Measurements from ENCODE around the gene RAB12. TPM values are rescaled to one million over a fixed set of nuclear protein-coding genes. Genes with fewer than 3 reads are reported as not detected.

RAB12 gene
- total and polyA plus RNA-seq, 4 donors: 27.7 to 47.7 (median 41.6) TPM

GRCh38 chr18:8609659-8610458 is 622 bp downstream of the RAB12 start:
- H3K4me3 ChIP-seq (ENCODE audit: low read length in 2 of 2): peak overlapping the region; percentile 98 to 100
- ATAC-seq (ENCODE audit: low FRiP score) (no peak), DNase-seq (peak in 1 of 2 donors; percentile 56)
- 0% methylated on average over 69 to 78 of the region's 78 CpGs for WGBS, 2 donors
- H3K36me3 ChIP-seq (ENCODE audit: control insufficient read depth in 1 of 2, insufficient read depth in 2 of 2, low read length in 1 of 2): no peaks in the 10 kb centered on the region
- no peaks in the 10 kb centered on the region for H3K9me3 ChIP-seq (ENCODE audit: control insufficient read depth, low read length)
- peaks cover 0 to 4% of the 10 kb centered on the region in 2 donors for H3K4me1 ChIP-seq (ENCODE audit: control insufficient read depth in 1 of 2, insufficient read depth in 2 of 2, low read length in 2 of 2)
- intact Hi-C loops (cut with DNase I): no loop called here
- no peaks in the 10 kb centered on the region for H3K27me3 ChIP-seq (ENCODE audit: control insufficient read depth in 1 of 2, insufficient read depth in 2 of 2, low read length in 1 of 2)
- no peak overlapping the region for H3K27ac ChIP-seq (ENCODE audit: low read depth in 1 of 2, low read length in 2 of 2)

GRCh38 chr18:8610459-8610851 is 1.2 kb downstream of the RAB12 start:
- DNase-seq (peak in 1 of 2 donors; percentile 48), ATAC-seq (ENCODE audit: low FRiP score) (no peak)
- no peaks in the 10 kb centered on the region for H3K9me3 ChIP-seq (ENCODE audit: control insufficient read depth, low read length)
- no peaks in the 10 kb centered on the region for H3K27me3 ChIP-seq (ENCODE audit: control insufficient read depth in 1 of 2, insufficient read depth in 2 of 2, low read length in 1 of 2)
- peaks cover 0 to 4% of the 10 kb centered on the region in 2 donors for H3K4me1 ChIP-seq (ENCODE audit: control insufficient read depth in 1 of 2, insufficient read depth in 2 of 2, low read length in 2 of 2)
- H3K27ac ChIP-seq (ENCODE audit: low read depth in 1 of 2, low read length in 2 of 2): no peak overlapping the region
- 10% methylated on average over 13 of the region's 13 CpGs for WGBS, 2 donors
- intact Hi-C loops (cut with DNase I): no loop called here
- peak overlapping the region; percentile 98 to 100 for H3K4me3 ChIP-seq (ENCODE audit: low read length in 2 of 2)
- H3K36me3 ChIP-seq (ENCODE audit: control insufficient read depth in 1 of 2, insufficient read depth in 2 of 2, low read length in 1 of 2): no peaks in the 10 kb centered on the region

- no peak overlapping the region for H3K27ac ChIP-seq (ENCODE audit: low read depth in 1 of 2, low read length in 2 of 2)
- ATAC-seq (ENCODE audit: low FRiP score) (no peak), DNase-seq (no peak)
- H3K9me3 ChIP-seq (ENCODE audit: control insufficient read depth, low read length): no peaks in the 10 kb centered on the region
- no peaks in the 10 kb centered on the region for H3K36me3 ChIP-seq (ENCODE audit: control insufficient read depth in 1 of 2, insufficient read depth in 2 of 2, low read length in 1 of 2)
- intact Hi-C loops (cut with DNase I): no loop called here
- no peaks in the 10 kb centered on the region for H3K27me3 ChIP-seq (ENCODE audit: control insufficient read depth in 1 of 2, insufficient read depth in 2 of 2, low read length in 1 of 2)
- WGBS, 2 donors: 92 to 94% methylated on average over 17 of the region's 17 CpGs
- H3K4me3 ChIP-seq (ENCODE audit: low read length in 2 of 2): no peak overlapping the region
- peaks cover 0 to 4% of the 10 kb centered on the region in 2 donors for H3K4me1 ChIP-seq (ENCODE audit: control insufficient read depth in 1 of 2, insufficient read depth in 2 of 2, low read length in 2 of 2)
Measured at GRCh38 chr18:8611916-8612576, 2.8 kb downstream of the RAB12 start.

- no peaks in the 10 kb centered on the region for H3K27me3 ChIP-seq (ENCODE audit: control insufficient read depth in 1 of 2, insufficient read depth in 2 of 2, low read length in 1 of 2)
- peaks cover 0 to 4% of the 10 kb centered on the region in 2 donors for H3K4me1 ChIP-seq (ENCODE audit: control insufficient read depth in 1 of 2, insufficient read depth in 2 of 2, low read length in 2 of 2)
- H3K4me3 ChIP-seq (ENCODE audit: low read length in 2 of 2): no peak overlapping the region
- H3K9me3 ChIP-seq (ENCODE audit: control insufficient read depth, low read length): no peaks in the 10 kb centered on the region
- DNase-seq (peak in 1 of 2 donors; percentile 40), ATAC-seq (ENCODE audit: low FRiP score) (no peak)
- H3K36me3 ChIP-seq (ENCODE audit: control insufficient read depth in 1 of 2, insufficient read depth in 2 of 2, low read length in 1 of 2): no peaks in the 10 kb centered on the region
- intact Hi-C loops (cut with DNase I): no loop called here
- no peak overlapping the region for H3K27ac ChIP-seq (ENCODE audit: low read depth in 1 of 2, low read length in 2 of 2)
- WGBS, 2 donors: 89 to 92% methylated on average over 12 of the region's 12 CpGs
Measured at GRCh38 chr18:8614875-8615274, 5.6 kb downstream of the RAB12 start.

GRCh38 chr18:8615397-8616027 is 6.3 kb downstream of the RAB12 start:
- no peaks in the 10 kb centered on the region for H3K36me3 ChIP-seq (ENCODE audit: control insufficient read depth in 1 of 2, insufficient read depth in 2 of 2, low read length in 1 of 2)
- H3K4me1 ChIP-seq (ENCODE audit: control insufficient read depth in 1 of 2, insufficient read depth in 2 of 2, low read length in 2 of 2): peaks cover 0 to 4% of the 10 kb centered on the region in 2 donors
- no peaks in the 10 kb centered on the region for H3K9me3 ChIP-seq (ENCODE audit: control insufficient read depth, low read length)
- H3K27ac ChIP-seq (ENCODE audit: low read depth in 1 of 2, low read length in 2 of 2): no peak overlapping the region
- ATAC-seq (ENCODE audit: low FRiP score): peak; percentile 83
- DNase-seq: peak in 1 of 2 donors; percentile 55
- no peaks in the 10 kb centered on the region for H3K27me3 ChIP-seq (ENCODE audit: control insufficient read depth in 1 of 2, insufficient read depth in 2 of 2, low read length in 1 of 2)
- 0 to 5% methylated on average over 4 of the region's 4 CpGs for WGBS, 2 donors
- intact Hi-C loops (cut with DNase I): no loop called here
- no peak overlapping the region for H3K4me3 ChIP-seq (ENCODE audit: low read length in 2 of 2)

- ATAC-seq (ENCODE audit: low FRiP score) (no peak), DNase-seq (no peak)
- intact Hi-C loops (cut with DNase I): no loop called here
- Histone ChIP-seq H3K4me3 (ENCODE audit: low read length in 2 of 2) (no peak overlapping the region), H3K36me3 (ENCODE audit: control insufficient read depth in 1 of 2, insufficient read depth in 2 of 2, low read length in 1 of 2) (no peaks in the 10 kb centered on the region), H3K27ac (ENCODE audit: low read depth in 1 of 2, low read length in 2 of 2) (no peak overlapping the region), H3K4me1 (ENCODE audit: control insufficient read depth in 1 of 2, insufficient read depth in 2 of 2, low read length in 2 of 2) (peaks cover 0 to 4% of the 10 kb centered on the region in 2 donors), H3K9me3 (ENCODE audit: control insufficient read depth, low read length) (no peaks in the 10 kb centered on the region), H3K27me3 (ENCODE audit: control insufficient read depth in 1 of 2, insufficient read depth in 2 of 2, low read length in 1 of 2) (no peaks in the 10 kb centered on the region)
- 27 to 35% methylated on average over 4 of the region's 4 CpGs for WGBS, 2 donors
Measured at GRCh38 chr18:8616028-8616401, 6.8 kb downstream of the RAB12 start.

- WGBS, 2 donors: 84 to 88% methylated on average over 5 of the region's 5 CpGs
- Histone ChIP-seq H3K4me3 (ENCODE audit: low read length in 2 of 2) (no peak overlapping the region), H3K27me3 (ENCODE audit: control insufficient read depth in 1 of 2, insufficient read depth in 2 of 2, low read length in 1 of 2) (no peaks in the 10 kb centered on the region), H3K9me3 (ENCODE audit: control insufficient read depth, low read length) (no peaks in the 10 kb centered on the region), H3K4me1 (ENCODE audit: control insufficient read depth in 1 of 2, insufficient read depth in 2 of 2, low read length in 2 of 2) (no peaks in the 10 kb centered on the region), H3K27ac (ENCODE audit: low read depth in 1 of 2, low read length in 2 of 2) (no peak overlapping the region), H3K36me3 (ENCODE audit: control insufficient read depth in 1 of 2, insufficient read depth in 2 of 2, low read length in 1 of 2) (no peaks in the 10 kb centered on the region)
- DNase-seq (no peak), ATAC-seq (ENCODE audit: low FRiP score) (no peak)
- intact Hi-C loops (cut with DNase I): no loop called here
Measured at GRCh38 chr18:8617907-8618306, 8.7 kb downstream of the RAB12 start.

- no peak overlapping the region for H3K4me3 ChIP-seq (ENCODE audit: low read length in 2 of 2)
- H3K9me3 ChIP-seq (ENCODE audit: control insufficient read depth, low read length): no peaks in the 10 kb centered on the region
- DNase-seq (no peak), ATAC-seq (ENCODE audit: low FRiP score) (no peak)
- H3K27ac ChIP-seq (ENCODE audit: low read depth in 1 of 2, low read length in 2 of 2): no peak overlapping the region
- H3K4me1 ChIP-seq (ENCODE audit: control insufficient read depth in 1 of 2, insufficient read depth in 2 of 2, low read length in 2 of 2): no peaks in the 10 kb centered on the region
- H3K27me3 ChIP-seq (ENCODE audit: control insufficient read depth in 1 of 2, insufficient read depth in 2 of 2, low read length in 1 of 2): no peaks in the 10 kb centered on the region
- no peaks in the 10 kb centered on the region for H3K36me3 ChIP-seq (ENCODE audit: control insufficient read depth in 1 of 2, insufficient read depth in 2 of 2, low read length in 1 of 2)
- intact Hi-C loops (cut with DNase I): no loop called here
- WGBS, 2 donors: 77 to 92% methylated on average over 5 of the region's 5 CpGs
Measured at GRCh38 chr18:8619041-8619440, 9.8 kb downstream of the RAB12 start.

Data from aorta (tissue), 5 donors.